HCT116 (cell line): ENCODE data around the gene FKBP5.

Source experiments
- CEBPB ChIP-seq: IDR thresholded peaks from 2 replicates; pipeline ENCODE4 v1.6.1; 2012; ENCODE audit warnings: low read depth
- EGR1 ChIP-seq: IDR thresholded peaks from 2 replicates; pipeline ENCODE4 v1.6.1; 2012; ENCODE audit warnings: low read depth
- EZH2 ChIP-seq: fragments of 200-600 bp; sonication (generic); IDR thresholded peaks from 2 replicates; pipeline ENCODE4 v1.6.1; 2017; ENCODE audit warnings: antibody characterized with exemption, mixed run types
- EZH2phosphoT487 ChIP-seq: fragments of 200-600 bp; IDR thresholded peaks from 2 replicates; pipeline ENCODE4 v1.6.1; 2018; ENCODE audit warnings: antibody characterized with exemption, borderline replicate concordance
- FOSL1 ChIP-seq: IDR thresholded peaks from 2 replicates; pipeline ENCODE4 v1.6.1; 2012; ENCODE audit warnings: low read depth
- JUND ChIP-seq: IDR thresholded peaks from 2 replicates; pipeline ENCODE4 v1.6.1; 2012
- POLR2A ChIP-seq: IDR thresholded peaks from 2 replicates; pipeline ENCODE4 v1.7.0; 2011; ENCODE audit warnings: borderline replicate concordance; ENCODE audit not compliant: insufficient read depth, insufficient read length; ENCODE audit errors: extremely low read depth
- SIN3A ChIP-seq: IDR thresholded peaks from 2 replicates; pipeline ENCODE4 v1.6.1; 2012; ENCODE audit warnings: low read depth
- ZFX ChIP-seq: fragments of 450-650 bp; IDR thresholded peaks from 2 replicates; pipeline ENCODE4 v1.6.1; 2017
- ZNF274 ChIP-seq: fragments of 200-500 bp; sonication (Bioruptor generic); IDR thresholded peaks from 2 replicates; pipeline ENCODE4 v1.6.1; 2014; ENCODE audit warnings: mild to moderate bottlenecking, low read depth, low read length, inconsistent platforms
- TF ChIP-seq, protein P1 (sequence below): IDR thresholded peaks from 2 replicates; pipeline ENCODE4 v1.6.1; 2012
- TF ChIP-seq, protein P2 (sequence below), 3 experiments: fragments of 200-600 bp in 1 of 3; sonication (generic) in 1 of 3; IDR thresholded peaks in 2 of 3; conservative IDR thresholded peaks in 1 of 3; 2 replicates each; pipeline ENCODE4 v1.5.1; 2012 to 2017; ENCODE audit warnings: low read depth in 2 of 3, low read length in 2 of 3, antibody characterized with exemption in 1 of 3, borderline replicate concordance in 1 of 3, control low read depth in 1 of 3, mild to moderate bottlenecking in 1 of 3, mixed read lengths in 1 of 3, mixed run types in 1 of 3, moderate library complexity in 1 of 3; ENCODE audit not compliant: insufficient read depth in 1 of 3
- TF ChIP-seq, protein P3 (sequence below): IDR thresholded peaks from 2 replicates; pipeline ENCODE4 v1.6.1; 2012
- TF ChIP-seq, protein P4 (sequence below): IDR thresholded peaks from 2 replicates; pipeline ENCODE4 v1.6.1; 2012; ENCODE audit warnings: low read depth

DNA sequence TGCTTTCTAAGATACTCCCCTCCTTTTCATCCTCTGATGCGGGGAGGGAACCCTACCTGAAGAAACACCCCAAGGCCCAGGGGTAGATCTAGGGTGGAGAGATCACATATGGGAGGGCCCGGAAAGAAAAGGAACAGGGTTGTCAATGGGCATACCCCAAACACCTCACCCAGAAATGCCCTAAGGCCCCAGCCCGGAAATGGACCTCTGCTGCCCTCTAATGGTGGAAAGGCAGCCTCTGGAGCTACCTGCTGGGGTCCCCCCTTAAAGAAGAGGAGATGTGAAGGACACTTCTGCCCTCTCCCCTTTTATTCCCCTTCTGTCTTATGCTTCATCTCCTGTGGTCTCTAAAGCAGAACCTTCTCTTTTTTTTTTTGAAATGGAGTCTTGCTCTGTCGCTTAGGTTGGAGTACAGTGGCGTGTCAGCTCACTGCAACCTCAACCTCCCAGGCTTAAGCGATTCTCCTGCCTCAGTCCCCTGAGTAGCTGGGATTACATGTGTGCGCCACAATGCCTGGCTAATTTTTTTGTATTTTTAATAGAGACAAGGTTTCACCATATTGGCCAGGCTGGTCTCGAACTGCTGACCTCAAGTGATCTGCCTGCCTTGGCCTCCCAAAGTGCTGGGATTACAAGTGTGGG, 47.7 kb upstream of the FKBP5 start:
- TF ChIP-seq, protein P1, sequence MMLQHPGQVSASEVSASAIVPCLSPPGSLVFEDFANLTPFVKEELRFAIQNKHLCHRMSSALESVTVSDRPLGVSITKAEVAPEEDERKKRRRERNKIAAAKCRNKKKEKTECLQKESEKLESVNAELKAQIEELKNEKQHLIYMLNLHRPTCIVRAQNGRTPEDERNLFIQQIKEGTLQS = no peak
- TF ChIP-seq, protein P2, sequence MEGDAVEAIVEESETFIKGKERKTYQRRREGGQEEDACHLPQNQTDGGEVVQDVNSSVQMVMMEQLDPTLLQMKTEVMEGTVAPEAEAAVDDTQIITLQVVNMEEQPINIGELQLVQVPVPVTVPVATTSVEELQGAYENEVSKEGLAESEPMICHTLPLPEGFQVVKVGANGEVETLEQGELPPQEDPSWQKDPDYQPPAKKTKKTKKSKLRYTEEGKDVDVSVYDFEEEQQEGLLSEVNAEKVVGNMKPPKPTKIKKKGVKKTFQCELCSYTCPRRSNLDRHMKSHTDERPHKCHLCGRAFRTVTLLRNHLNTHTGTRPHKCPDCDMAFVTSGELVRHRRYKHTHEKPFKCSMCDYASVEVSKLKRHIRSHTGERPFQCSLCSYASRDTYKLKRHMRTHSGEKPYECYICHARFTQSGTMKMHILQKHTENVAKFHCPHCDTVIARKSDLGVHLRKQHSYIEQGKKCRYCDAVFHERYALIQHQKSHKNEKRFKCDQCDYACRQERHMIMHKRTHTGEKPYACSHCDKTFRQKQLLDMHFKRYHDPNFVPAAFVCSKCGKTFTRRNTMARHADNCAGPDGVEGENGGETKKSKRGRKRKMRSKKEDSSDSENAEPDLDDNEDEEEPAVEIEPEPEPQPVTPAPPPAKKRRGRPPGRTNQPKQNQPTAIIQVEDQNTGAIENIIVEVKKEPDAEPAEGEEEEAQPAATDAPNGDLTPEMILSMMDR (IDR thresholded peaks at IDR 0.05 in 2 of 3, conservative IDR thresholded peaks at IDR 0.05 in 1 of 3; ENCODE audit: borderline replicate concordance in 1 of 3, insufficient read depth in 1 of 3, low read depth in 2 of 3, low read length in 2 of 3) = peak in 2 of 3 experiments; percentile 92 to 97; a peak in 4 of 6 replicates
- TF ChIP-seq SIN3A = no peak
- TF ChIP-seq EZH2phosphoT487 = no peak
- no peak for TF ChIP-seq JUND
- TF ChIP-seq EZH2 = no peak
- TF ChIP-seq POLR2A = no peak
- no peak for TF ChIP-seq CEBPB
- TF ChIP-seq ZNF274 = no peak
- TF ChIP-seq, protein P3, sequence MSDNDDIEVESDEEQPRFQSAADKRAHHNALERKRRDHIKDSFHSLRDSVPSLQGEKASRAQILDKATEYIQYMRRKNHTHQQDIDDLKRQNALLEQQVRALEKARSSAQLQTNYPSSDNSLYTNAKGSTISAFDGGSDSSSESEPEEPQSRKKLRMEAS = no peak
- TF ChIP-seq ZFX = no peak
- TF ChIP-seq, protein P4, sequence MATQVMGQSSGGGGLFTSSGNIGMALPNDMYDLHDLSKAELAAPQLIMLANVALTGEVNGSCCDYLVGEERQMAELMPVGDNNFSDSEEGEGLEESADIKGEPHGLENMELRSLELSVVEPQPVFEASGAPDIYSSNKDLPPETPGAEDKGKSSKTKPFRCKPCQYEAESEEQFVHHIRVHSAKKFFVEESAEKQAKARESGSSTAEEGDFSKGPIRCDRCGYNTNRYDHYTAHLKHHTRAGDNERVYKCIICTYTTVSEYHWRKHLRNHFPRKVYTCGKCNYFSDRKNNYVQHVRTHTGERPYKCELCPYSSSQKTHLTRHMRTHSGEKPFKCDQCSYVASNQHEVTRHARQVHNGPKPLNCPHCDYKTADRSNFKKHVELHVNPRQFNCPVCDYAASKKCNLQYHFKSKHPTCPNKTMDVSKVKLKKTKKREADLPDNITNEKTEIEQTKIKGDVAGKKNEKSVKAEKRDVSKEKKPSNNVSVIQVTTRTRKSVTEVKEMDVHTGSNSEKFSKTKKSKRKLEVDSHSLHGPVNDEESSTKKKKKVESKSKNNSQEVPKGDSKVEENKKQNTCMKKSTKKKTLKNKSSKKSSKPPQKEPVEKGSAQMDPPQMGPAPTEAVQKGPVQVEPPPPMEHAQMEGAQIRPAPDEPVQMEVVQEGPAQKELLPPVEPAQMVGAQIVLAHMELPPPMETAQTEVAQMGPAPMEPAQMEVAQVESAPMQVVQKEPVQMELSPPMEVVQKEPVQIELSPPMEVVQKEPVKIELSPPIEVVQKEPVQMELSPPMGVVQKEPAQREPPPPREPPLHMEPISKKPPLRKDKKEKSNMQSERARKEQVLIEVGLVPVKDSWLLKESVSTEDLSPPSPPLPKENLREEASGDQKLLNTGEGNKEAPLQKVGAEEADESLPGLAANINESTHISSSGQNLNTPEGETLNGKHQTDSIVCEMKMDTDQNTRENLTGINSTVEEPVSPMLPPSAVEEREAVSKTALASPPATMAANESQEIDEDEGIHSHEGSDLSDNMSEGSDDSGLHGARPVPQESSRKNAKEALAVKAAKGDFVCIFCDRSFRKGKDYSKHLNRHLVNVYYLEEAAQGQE = no peak
- no peak for TF ChIP-seq EGR1
- no peak for TF ChIP-seq FOSL1
